Activated T-helper 2 cell treated with anti-CD3 and anti-CD28 coated beads, Interferon-gamma antibody, Interleukin-2, Interleukin-4, amounts not matched to agents 10 μg/mL and 5 μg/mL and 100 μg/mL, durations not matched to agents 14 hours and 24 hours and 36 hours (primary cell): ENCODE measurements around the gene ST3GAL4. TPM values are rescaled to one million over a fixed set of nuclear protein-coding genes. Genes with fewer than 3 reads are reported as not detected.
A peak's percentile ranks its signal among the peaks of the same experiment; 100 is the strongest.

ENCODE experiments used
- DNase-seq: peaks from one replicate; pipeline ENCODE4 v3.0.0; 2021; ENCODE audit warnings: low spot score
- H3K27ac Mint-ChIP-seq: one replicate; pipeline ENCODE4 v1.8.0; 2021; ENCODE audit warnings: mixed read lengths
- H3K27me3 Mint-ChIP-seq: one replicate; pipeline ENCODE4 v1.8.0; 2021; ENCODE audit warnings: low read depth, mixed read lengths
- H3K36me3 Mint-ChIP-seq: one replicate; pipeline ENCODE4 v1.8.0; 2021; ENCODE audit warnings: low read depth, mixed read lengths
- H3K4me1 Mint-ChIP-seq: one replicate; pipeline ENCODE4 v1.8.0; 2021; ENCODE audit warnings: low read depth, mixed read lengths
- H3K4me3 Mint-ChIP-seq: one replicate; pipeline ENCODE4 v1.8.0; 2021; ENCODE audit warnings: low read depth, mild to moderate bottlenecking, moderate library complexity, mixed read lengths
- H3K9me3 Mint-ChIP-seq: one replicate; pipeline ENCODE4 v1.8.0; 2021; ENCODE audit warnings: mixed read lengths
- intact Hi-C: fragments of 100-400 bp; cut with micrococcal nuclease; formaldehyde crosslinking; loops from one replicate; pipeline ENCODE4 v1.15.1; 2023
- total RNA-seq: library from RNA; stranded (reverse); gene quantifications from 2 replicates; pipeline ENCODE4 v1.2.3, GENCODE V29; 2022

Gene ST3GAL4
- total RNA-seq, 1 donor from 2014 or later: 14.4 TPM

DNA sequence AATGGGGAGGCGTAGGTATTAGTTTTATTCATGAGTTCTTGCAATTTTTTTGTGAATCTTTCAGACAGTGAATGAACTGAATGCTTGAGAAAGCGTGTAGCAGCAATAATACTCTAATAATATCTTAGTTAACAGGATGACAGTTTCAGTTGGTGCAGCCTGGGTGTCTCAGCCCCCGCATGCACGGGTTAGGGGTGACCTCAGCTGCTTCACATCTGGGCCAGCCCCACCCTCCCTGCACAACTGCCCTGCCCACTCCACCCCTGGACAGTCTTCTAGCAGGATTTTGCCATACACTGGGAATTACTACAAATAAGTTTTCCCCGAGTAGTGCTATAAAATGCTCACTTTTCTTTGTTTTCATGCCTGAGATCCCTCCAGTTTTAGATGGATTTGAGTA lies 83.2 kb downstream of the ST3GAL4 start:
- no peaks in the 10 kb centered on the region for H3K9me3 Mint-ChIP-seq
- H3K36me3 Mint-ChIP-seq: no peaks in the 10 kb centered on the region
- no peak overlapping the region for H3K4me3 Mint-ChIP-seq
- intact Hi-C loops: no loop called here
- H3K4me1 Mint-ChIP-seq: peaks cover 6% of the 10 kb centered on the region
- H3K27me3 Mint-ChIP-seq: peaks cover 4% of the 10 kb centered on the region
- H3K27ac Mint-ChIP-seq: no peak overlapping the region
- DNase-seq: no peak

DNA sequence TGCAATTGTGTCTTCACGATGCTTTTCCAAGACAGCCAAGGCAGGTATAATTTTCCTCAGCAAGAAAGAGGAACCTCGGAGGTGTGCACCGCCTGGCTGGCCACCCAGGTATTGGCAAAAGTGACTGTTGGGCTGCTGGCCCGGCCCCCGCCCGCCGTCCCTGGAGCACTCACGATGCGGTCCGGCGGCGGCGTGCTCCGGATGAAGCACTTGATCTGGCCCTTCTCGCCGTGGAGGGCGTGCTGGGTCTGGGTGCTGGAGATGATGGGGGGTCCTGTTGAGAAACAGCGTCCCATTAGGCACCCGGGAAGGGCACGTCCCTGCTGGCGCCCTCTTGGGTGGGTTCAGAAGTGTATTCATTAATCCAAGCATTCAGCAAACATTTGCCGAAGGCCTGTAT lies 84.8 kb downstream of the ST3GAL4 start:
- Mint-ChIP-seq H3K4me3 (no peak overlapping the region), H3K36me3 (no peaks in the 10 kb centered on the region), H3K9me3 (no peaks in the 10 kb centered on the region), H3K27ac (no peak overlapping the region), H3K27me3 (peaks cover 4% of the 10 kb centered on the region), H3K4me1 (peaks cover 6% of the 10 kb centered on the region)
- intact Hi-C loops: loop anchor here (2.0 to 5.0 kb wide), 2 partner anchors 551 to 907 kb away; no protein-coding TSS in a partner anchor
- DNase-seq: no peak

DNA sequence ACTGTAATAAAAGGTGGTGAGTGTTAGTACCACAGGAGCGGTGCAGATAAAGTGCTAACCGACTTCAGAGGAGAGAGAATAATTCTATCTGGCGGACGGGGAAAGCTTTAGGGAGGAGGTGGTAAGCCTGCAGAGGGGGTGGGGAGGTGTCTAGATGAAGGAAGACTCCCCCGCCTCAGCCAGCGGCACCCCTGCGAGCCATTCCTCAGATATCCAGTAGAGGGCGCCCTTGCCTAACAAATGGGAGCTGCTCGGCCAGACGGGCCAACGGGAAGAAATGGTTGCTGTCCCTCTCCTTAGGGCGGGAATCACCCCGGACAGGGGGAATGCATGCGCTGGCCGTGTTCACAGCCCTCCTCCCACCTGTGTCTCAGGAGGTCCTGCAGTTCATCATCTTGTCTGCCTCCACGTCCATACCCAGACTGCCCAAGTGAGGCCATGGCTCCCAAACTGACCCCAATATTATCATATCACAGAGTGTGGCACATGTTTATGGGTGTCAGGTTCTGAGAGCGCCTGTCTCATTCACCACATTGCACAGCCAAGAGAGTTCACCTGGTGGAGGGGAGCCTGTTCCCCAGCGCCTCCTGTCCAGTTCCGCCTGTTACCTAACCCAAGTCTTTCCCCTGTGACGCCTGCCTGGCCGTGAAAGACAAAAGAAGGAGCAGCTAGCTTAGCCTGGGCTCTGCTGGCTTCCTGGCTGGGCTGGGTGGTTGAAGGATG lies 85.5 kb downstream of the ST3GAL4 start:
- H3K36me3 Mint-ChIP-seq: no peaks in the 10 kb centered on the region
- intact Hi-C loops: loop anchor here (1.0 to 5.0 kb wide), 3 partner anchors 39 to 906 kb away; no protein-coding TSS in a partner anchor
- H3K4me1 Mint-ChIP-seq: peaks cover 6% of the 10 kb centered on the region
- peaks cover 4% of the 10 kb centered on the region for H3K27me3 Mint-ChIP-seq
- H3K27ac Mint-ChIP-seq: no peak overlapping the region
- H3K9me3 Mint-ChIP-seq: no peaks in the 10 kb centered on the region
- H3K4me3 Mint-ChIP-seq: no peak overlapping the region
- peak; percentile 66 for DNase-seq

DNA sequence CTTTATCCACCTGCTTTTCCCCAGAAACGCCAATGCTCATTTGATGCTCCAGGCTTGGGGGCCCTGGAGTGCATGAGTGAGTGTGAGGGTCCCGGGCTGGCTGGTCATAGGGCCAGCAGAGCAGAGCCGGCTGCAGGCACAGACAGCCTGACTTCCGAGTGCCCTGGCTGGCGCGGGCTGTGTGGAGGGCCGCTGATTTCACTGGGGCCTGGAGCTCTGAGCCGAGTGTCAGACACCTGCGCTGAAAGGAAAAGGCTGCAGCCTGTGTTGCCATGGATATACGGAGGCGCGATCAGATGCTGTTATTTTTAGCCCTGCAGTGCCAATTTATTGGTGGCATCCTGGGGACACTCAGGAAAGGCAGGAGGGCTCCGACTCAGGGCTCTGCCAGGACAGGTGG lies 87.6 kb downstream of the ST3GAL4 start:
- H3K27ac Mint-ChIP-seq: no peak overlapping the region
- no peak overlapping the region for H3K4me3 Mint-ChIP-seq
- no peaks in the 10 kb centered on the region for H3K36me3 Mint-ChIP-seq
- peaks cover 6% of the 10 kb centered on the region for H3K4me1 Mint-ChIP-seq
- no peaks in the 10 kb centered on the region for H3K9me3 Mint-ChIP-seq
- no peak for DNase-seq
- peaks cover 4% of the 10 kb centered on the region for H3K27me3 Mint-ChIP-seq
- intact Hi-C loops: loop anchor here (5.0 kb wide), 1 partner anchor 904 kb away; no protein-coding TSS in a partner anchor

DNA sequence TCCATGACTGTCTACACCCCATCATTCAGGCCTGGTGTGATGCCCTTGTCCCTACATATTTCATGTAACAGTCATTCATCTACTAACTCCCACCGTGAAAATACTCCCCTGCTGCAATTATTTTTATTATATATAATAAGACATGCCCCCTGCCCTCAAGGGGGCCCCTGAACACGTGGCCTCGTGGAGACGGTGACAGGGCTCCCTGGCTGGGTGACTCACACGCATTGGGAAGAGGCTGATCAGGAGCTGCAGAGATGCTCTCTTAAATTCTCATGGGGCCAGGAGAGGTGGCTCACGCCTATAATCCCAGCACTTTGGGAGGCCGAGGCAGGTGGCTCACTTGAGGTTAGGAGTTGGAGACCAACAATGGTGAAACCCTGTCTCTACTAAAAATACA lies 88.6 kb downstream of the ST3GAL4 start:
- no peaks in the 10 kb centered on the region for H3K36me3 Mint-ChIP-seq
- H3K4me1 Mint-ChIP-seq: peaks cover 6% of the 10 kb centered on the region
- H3K27me3 Mint-ChIP-seq: peaks cover 4% of the 10 kb centered on the region
- no peak overlapping the region for H3K27ac Mint-ChIP-seq
- no peak for DNase-seq
- no peak overlapping the region for H3K4me3 Mint-ChIP-seq
- intact Hi-C loops: loop anchor here (5.0 kb wide), 1 partner anchor 903 kb away; no protein-coding TSS in a partner anchor
- no peaks in the 10 kb centered on the region for H3K9me3 Mint-ChIP-seq

DNA sequence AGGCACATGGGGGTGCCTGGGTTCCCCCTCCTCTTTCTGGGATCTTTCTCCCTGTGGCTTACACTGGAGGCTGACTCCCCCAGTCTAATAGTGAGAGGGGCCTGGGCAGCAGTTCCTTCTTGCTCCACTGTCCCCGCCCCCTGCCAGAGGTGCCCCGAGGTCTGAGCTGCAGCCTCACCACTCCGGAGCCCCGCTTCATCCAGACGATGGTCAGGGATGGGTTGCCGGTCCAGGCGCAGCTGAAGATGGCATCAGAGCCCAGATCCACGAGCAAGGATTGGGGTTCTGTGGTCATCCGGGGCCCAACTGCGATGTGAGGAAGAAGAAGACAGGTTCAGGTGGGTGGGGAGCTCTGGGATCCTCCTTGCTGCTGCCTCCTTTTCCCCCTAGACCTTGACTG lies 91.1 kb downstream of the ST3GAL4 start:
- Mint-ChIP-seq H3K27me3 (peaks cover 1% of the 10 kb centered on the region), H3K27ac (no peak overlapping the region), H3K36me3 (no peaks in the 10 kb centered on the region), H3K4me1 (no peaks in the 10 kb centered on the region), H3K9me3 (peaks cover 15% of the 10 kb centered on the region), H3K4me3 (no peak overlapping the region)
- no peak for DNase-seq
- intact Hi-C loops: no loop called here

DNA sequence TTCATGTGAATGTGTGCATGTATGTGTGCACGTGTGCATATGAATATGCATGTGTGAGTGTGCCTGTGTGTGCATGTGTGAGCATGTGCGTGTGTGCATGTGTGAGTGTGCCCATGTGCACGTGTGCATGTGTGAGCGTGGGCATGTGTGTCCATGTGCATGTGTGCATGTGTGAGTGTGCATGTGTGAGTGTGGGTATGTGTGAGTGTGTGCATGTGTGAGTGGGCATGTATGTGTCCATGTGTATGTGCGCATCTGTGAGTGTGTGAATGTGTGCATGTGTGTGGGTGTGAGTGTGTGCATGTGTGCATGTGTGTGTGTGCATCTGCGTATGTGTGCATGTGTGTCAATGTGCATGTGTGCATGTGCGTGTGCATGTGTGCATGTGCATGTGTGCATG lies 94.7 kb downstream of the ST3GAL4 start:
- no peak overlapping the region for H3K4me3 Mint-ChIP-seq
- no peaks in the 10 kb centered on the region for H3K4me1 Mint-ChIP-seq
- peaks cover 15% of the 10 kb centered on the region for H3K9me3 Mint-ChIP-seq
- DNase-seq: no peak
- H3K36me3 Mint-ChIP-seq: no peaks in the 10 kb centered on the region
- H3K27me3 Mint-ChIP-seq: no peaks in the 10 kb centered on the region
- H3K27ac Mint-ChIP-seq: no peak overlapping the region
- intact Hi-C loops: no loop called here

DNA sequence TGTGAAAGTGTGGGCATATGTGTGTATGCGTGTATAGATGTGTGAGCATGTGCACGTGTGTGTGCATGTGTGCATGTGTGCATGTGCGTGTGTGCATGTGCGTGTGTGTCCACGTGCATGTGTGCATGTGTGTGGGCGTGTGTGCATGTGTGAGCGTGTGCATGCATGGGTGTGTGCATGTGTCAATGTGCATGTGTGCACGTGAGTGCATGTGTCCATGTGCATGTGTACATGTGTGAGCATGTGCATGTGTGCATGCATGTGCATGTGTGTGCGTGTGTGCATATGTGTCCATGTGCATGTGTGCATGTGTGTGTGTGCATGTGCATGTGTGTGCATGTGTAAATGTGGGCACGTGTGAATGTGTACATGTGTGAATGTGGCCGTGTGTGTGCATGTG lies 95.3 kb downstream of the ST3GAL4 start:
- DNase-seq: no peak
- Mint-ChIP-seq H3K9me3 (peaks cover 15% of the 10 kb centered on the region), H3K36me3 (no peaks in the 10 kb centered on the region), H3K4me1 (no peaks in the 10 kb centered on the region), H3K27me3 (no peaks in the 10 kb centered on the region), H3K27ac (no peak overlapping the region), H3K4me3 (no peak overlapping the region)
- intact Hi-C loops: no loop called here

DNA sequence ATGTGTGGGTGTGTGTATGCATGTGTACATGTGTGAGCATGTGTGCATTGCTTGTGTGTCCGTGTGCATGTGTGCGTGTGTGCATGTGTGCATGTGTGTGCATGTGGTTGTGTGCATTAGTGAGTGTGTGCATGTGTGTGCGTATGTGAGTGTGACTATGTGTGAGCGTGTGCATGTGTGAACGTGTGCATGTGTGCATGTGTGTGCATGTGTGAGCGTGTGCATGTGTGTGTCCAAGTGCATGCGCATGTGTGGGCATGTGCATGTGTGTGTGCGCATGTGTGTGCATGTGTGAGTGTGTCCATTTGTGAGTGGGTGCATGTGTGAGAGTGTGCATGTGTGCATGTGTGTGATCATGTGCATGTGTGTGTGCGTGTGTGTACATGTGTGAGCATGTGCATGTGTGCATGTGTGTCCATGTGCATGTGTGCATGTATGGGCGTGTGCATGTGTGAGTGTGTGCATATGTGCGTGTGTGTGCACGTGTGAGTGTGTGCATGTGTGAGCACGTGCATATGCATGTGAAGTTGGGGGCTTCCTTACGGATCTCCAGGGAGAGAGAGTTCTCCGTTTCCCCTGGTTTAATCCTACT lies 95.8 kb downstream of the ST3GAL4 start:
- H3K9me3 Mint-ChIP-seq: peaks cover 15% of the 10 kb centered on the region

DNA sequence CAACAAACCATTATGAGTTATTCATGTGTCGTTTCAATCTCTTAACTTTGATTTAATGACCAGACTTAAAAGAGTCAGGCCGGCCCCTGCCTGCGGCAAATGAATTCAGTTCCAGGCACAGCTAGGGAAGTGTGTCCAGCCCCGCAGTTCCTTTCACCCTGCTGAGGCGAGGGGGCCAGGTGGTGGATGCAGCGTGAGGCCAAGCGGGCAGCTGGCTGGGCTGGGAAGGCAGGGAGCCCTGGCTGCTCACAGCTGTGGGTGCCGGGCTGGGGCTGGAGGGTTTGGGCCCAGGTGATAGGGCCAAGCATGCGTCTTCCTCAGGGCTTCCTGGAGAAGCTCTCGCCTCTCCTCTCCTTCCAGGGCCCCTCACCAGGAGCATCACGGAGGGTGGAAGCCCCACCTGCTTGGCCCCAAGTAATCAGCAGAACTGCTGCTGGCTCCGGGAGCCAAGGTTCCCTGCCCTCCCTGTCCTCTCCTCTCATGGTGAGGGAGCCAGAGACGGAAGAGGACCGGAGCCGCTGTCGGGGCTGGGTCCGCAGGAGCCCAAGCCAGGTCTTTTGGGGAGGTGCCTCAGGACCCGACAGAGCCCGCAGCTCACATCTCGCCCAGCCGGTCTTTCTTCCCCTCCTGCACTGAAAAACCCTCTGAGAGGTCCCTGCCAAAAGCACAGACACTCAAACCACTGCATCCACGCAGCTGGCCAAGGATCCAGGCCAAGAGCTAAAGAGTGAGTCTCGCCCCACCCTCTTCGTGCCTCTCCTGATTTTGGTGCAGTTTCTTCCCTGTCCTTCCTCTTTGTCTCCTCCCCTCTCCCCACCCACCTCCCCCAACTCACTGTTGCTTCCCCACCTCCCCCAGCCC lies 97.0 kb downstream of the ST3GAL4 start:
- H3K4me3 Mint-ChIP-seq: no peak overlapping the region
- intact Hi-C loops: no loop called here
- no peak overlapping the region for H3K27ac Mint-ChIP-seq
- H3K27me3 Mint-ChIP-seq: no peaks in the 10 kb centered on the region
- H3K36me3 Mint-ChIP-seq: no peaks in the 10 kb centered on the region
- H3K4me1 Mint-ChIP-seq: no peaks in the 10 kb centered on the region
- peaks cover 15% of the 10 kb centered on the region for H3K9me3 Mint-ChIP-seq
- DNase-seq: no peak

More for the DNA sequence above, 95.8 kb downstream of the ST3GAL4 start:
- DNase-seq: no peak
- no peaks in the 10 kb centered on the region for H3K4me1 Mint-ChIP-seq
- no peaks in the 10 kb centered on the region for H3K27me3 Mint-ChIP-seq
- H3K36me3 Mint-ChIP-seq: no peaks in the 10 kb centered on the region
- no peak overlapping the region for H3K4me3 Mint-ChIP-seq
- intact Hi-C loops: no loop called here
- no peak overlapping the region for H3K27ac Mint-ChIP-seq

DNA sequence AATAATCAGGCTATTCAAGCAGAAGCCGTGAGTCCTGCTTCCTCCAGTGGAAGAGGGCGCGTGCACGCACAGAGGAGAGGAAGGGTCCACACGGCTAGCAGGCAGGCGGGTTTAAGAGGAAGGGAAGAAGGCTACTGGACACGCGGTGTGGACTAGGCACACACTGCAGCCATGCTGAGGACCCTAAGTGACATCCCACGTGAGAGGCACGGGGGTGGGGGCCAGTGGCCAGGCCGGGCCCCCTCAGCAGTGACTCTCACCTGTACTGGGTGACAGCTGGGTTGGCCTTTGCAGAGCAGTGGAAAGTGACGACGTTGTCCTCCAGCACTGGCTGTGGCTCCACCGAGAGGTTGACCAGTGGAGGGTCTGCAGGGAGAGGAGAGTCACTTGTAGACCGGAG lies 100.6 kb downstream of the ST3GAL4 start:
- intact Hi-C loops: no loop called here
- Mint-ChIP-seq H3K9me3 (peaks cover 4% of the 10 kb centered on the region), H3K4me3 (no peak overlapping the region), H3K36me3 (no peaks in the 10 kb centered on the region), H3K27ac (no peak overlapping the region), H3K4me1 (no peaks in the 10 kb centered on the region), H3K27me3 (no peaks in the 10 kb centered on the region)
- DNase-seq: no peak

DNA sequence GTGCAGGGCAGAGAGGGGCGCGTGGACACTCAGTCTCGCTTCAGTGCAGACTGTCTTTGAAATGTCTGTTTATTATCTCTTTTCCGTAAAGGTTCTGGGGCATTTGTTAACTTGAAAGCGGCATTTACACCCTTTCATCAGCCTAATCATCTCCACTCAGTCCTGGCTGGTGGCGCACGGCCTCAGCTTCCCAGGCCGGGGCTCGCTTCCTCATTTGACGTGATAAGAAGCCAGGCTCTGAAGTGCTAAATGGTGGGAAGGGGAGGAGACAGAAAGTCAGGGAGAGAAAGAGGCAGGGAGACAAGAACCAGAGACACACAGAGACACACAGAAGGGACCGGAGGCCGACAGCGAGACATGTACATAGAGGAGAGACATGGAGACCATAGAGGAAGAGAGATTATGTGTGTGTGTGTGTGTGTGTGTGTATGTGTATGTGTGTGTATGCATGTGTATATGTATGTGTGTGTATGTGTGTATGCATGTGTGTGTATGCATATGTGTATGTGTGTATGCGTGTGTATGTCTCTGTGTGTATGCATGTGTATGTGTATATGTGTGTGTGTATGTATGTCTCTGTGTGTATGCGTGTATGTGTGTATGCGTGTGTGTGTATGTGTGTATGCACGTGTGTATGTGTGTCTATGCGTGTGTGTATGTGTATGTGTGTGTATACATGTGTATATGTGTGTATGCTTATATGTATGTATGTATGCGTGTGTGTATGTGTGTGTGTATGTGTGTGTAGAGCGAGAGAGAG lies 101.5 kb downstream of the ST3GAL4 start:
- Mint-ChIP-seq H3K36me3 (no peaks in the 10 kb centered on the region), H3K4me1 (no peaks in the 10 kb centered on the region), H3K27ac (no peak overlapping the region)

More for the DNA sequence above, 101.5 kb downstream of the ST3GAL4 start:
- intact Hi-C loops: no loop called here
- Mint-ChIP-seq H3K9me3 (no peaks in the 10 kb centered on the region), H3K4me3 (no peak overlapping the region), H3K27me3 (no peaks in the 10 kb centered on the region)
- no peak for DNase-seq
